HG02798 (cell line): ENCODE measurements around the gene SLC35A4.
"Not testable (repeated sequence)": the region's sequence is repeated elsewhere in the genome, so short reads cannot be mapped to it uniquely, and the experiment has no call there.

ENCODE experiments used
- ATAC-seq: cut with Tn5 transposase; IDR thresholded peaks from one replicate; pipeline ENCODE4 v1.9.1; 2021; ENCODE audit warnings: mild to moderate bottlenecking; ENCODE audit not compliant: unreplicated experiment, poor library complexity

Gene SLC35A4

DNA sequence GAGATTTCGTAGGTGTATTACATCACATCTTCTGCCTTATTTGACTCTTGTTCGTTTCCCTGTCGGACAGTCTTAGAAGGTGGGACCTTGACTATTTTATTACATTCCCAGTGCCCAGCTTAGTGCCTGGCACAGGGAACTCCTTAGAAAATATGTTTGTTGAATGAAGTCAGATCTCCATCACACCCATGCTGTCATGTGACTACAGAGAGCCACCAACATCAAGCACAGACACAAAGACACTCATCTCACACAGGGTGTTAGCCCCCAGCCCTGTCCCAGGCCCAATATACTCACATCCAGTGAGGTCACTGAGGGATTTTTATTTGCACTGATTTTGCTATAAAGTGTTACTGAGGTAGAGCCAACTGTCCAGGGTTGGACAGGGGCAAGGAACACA lies 6.7 kb upstream of the SLC35A4 start:
- no peak for ATAC-seq

DNA sequence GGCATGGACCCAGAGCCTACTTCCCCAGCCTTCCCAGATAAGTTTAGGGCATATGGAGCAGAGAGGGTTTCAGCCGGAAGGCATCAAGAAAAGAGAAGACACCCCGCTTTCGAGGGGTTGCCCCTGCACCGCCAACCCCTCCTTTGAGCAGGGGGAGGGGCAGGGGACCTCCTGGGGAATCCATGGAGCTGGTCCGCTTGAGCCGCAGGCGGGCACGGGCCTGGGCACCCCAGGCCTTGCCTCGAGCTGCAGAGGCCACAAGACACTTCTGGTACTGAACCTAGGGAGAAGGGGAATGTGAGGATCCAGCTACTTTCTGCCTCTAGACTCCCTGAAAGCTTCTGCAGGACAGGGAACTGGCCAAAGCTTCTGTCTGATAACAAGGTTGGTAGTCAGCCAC lies 6.1 kb upstream of the SLC35A4 start:
- no peak for ATAC-seq

DNA sequence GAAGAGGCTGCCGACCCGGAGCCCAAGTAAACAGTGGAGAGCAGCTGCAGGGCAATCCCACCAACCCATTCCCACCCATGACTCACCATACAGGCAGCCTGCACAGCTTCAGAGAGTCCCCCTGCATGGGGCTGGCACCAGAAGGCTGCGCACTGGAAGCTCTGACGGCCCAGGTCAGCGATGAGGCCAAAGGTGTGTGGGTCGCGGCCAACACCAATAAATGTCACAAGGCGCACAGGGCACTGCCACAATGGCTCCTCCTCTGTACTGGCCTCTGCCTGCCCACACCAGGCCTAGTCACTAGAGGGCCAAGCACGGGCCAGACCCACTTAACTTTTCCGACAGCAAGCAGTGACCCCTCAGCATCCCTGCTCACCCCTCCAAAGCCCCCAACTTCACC lies 4.4 kb upstream of the SLC35A4 start:
- no peak for ATAC-seq

DNA sequence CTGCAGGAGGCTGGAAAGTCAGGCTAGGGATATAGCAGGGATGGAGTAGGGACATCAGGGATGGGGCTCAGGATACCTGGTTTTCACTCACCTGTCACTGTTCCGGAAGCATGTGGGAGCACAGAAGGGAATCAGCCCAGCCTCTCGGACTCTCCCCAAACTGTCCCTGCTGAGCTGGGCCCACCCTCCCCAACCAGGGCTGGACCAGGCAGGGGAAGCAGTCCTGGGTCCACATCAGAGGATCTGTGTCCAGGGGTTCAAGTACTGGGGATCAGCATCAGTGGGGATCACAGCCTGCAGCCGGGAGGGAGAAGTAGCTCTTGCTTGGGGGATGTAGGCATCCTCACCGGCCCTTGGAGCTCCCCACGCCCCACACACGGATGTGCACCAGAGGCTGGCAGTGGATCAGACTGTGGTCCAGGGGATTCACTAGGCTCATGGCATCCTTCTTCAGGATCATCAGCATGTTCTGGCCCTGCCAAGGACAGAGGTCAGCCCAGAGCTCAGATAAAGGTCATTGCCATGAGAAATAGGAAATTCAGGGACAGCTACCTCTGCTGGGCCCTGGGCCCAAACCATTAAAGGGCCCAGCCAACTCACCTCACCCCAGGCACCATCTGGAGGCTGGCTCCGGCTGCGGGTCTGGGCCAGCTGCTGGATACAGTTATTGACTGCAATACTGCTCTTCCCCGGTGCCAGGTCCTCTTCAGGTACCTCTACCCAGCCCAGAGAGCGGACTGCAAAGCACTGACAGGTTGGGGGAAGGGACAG lies 2.7 kb upstream of the SLC35A4 start:
- no peak for ATAC-seq

DNA sequence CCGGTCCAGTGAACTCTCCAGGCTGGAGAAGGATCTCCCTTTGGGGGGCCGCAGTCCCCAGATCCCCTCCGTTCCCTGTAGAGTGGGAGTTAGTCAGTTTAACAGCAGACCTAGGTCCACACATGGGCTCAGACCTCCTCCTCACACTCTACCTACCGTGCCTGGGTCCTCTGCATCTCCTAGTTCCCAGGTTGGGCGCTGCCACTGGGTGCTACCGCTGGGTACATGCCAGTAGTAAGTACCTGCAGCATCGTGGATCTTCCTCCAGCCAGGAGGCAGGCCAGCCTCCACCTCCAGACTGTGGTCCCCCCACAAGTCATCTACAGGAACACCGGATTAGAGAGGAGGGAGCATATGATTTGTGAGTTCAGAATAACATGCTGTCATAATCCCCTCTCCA lies 1.0 kb upstream of the SLC35A4 start:
- ATAC-seq: no peak

DNA sequence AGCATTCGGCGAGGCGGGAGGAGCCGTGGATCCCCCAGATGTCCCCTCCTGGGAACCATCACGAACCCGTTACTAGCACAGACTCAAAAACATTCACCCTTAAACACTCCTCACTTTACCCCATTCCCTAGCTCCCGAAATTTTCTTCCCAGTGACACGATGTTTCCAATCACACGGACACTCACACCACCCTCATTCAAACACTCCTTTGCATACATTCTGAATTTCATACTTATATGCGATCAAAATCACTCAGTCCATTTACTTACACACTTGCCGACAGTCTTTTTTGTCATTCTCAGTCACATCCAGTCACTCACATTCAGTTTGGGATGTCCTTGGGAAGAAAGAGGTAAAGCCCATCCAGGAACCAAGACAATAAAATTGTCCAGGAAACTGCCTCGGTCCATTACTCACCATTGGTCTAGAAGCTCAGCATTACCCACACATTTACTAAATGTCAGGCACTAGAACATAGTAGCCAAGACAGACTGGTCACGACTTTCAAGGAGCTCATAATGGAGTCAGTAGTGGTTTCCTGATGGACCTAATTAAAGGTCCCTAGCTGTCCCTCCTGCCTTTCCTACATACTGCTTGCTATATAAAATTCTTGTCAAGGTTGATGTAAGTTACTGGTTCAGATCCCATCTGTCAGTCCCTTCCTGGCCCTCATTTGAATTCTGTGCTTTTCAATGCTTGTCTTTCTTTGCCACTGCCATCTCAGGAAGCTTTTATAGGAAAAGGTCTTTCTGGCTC lies 574 bp downstream of the SLC35A4 start:
- no peak for ATAC-seq

DNA sequence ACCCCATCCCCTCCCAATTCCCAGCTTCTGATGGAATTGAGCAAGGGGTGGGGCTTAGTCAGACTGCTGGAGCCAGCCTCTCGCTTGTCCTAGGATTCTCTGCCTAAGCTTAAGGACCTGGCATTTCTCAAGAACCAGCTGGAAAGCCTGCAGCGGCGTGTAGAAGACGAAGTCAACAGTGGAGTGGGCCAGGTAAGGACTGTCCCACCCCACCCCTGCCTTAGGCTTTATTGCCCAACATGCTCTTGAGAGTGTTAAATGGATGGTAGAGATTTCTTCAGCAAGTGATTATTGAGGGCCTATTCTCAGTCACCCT lies 1.1 kb downstream of the SLC35A4 start:
- ATAC-seq: no peak

DNA sequence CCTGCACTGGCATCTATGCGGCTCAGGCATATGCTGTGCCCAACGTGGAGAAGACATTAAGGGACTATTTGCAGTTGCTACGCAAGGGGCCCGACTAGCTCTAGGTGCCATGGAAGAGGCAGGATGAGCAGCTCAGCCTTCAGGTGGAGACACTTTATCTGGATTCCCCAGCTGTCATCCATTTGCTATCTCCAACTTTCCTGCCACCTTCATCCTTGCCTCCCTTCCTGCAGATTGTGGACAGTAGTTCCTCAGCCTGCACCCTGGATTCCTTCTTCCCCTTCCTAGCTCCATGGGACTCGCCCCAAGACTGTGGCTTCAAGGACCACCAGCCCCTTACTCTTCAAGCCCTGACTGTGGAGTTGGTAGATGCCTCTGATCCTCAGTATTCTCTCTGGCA lies 2.0 kb downstream of the SLC35A4 start:
- no peak for ATAC-seq

DNA sequence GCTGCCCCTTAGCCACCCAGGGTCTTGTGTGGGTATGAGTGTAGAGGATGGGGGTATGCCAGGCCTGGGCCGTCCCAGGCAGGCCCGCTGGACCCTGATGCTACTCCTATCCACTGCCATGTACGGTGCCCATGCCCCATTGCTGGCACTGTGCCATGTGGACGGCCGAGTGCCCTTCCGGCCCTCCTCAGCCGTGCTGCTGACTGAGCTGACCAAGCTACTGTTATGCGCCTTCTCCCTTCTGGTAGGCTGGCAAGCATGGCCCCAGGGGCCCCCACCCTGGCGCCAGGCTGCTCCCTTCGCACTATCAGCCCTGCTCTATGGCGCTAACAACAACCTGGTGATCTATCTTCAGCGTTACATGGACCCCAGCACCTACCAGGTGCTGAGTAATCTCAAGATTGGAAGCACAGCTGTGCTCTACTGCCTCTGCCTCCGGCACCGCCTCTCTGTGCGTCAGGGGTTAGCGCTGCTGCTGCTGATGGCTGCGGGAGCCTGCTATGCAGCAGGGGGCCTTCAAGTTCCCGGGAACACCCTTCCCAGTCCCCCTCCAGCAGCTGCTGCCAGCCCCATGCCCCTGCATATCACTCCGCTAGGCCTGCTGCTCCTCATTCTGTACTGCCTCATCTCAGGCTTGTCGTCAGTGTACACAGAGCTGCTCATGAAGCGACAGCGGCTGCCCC lies 2.6 kb downstream of the SLC35A4 start:
- ATAC-seq: no peak

DNA sequence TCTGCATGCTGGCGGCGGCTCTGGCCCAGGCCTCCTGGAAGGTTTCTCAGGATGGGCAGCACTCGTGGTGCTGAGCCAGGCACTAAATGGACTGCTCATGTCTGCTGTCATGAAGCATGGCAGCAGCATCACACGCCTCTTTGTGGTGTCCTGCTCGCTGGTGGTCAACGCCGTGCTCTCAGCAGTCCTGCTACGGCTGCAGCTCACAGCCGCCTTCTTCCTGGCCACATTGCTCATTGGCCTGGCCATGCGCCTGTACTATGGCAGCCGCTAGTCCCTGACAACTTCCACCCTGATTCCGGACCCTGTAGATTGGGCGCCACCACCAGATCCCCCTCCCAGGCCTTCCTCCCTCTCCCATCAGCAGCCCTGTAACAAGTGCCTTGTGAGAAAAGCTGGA lies 3.2 kb downstream of the SLC35A4 start:
- ATAC-seq: no peak

DNA sequence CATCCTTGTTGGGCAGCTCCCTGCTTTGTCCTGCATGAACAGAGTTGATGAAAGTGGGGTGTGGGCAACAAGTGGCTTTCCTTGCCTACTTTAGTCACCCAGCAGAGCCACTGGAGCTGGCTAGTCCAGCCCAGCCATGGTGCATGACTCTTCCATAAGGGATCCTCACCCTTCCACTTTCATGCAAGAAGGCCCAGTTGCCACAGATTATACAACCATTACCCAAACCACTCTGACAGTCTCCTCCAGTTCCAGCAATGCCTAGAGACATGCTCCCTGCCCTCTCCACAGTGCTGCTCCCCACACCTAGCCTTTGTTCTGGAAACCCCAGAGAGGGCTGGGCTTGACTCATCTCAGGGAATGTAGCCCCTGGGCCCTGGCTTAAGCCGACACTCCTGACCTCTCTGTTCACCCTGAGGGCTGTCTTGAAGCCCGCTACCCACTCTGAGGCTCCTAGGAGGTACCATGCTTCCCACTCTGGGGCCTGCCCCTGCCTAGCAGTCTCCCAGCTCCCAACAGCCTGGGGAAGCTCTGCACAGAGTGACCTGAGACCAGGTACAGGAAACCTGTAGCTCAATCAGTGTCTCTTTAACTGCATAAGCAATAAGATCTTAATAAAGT lies 3.9 kb downstream of the SLC35A4 start:
- no peak for ATAC-seq

DNA sequence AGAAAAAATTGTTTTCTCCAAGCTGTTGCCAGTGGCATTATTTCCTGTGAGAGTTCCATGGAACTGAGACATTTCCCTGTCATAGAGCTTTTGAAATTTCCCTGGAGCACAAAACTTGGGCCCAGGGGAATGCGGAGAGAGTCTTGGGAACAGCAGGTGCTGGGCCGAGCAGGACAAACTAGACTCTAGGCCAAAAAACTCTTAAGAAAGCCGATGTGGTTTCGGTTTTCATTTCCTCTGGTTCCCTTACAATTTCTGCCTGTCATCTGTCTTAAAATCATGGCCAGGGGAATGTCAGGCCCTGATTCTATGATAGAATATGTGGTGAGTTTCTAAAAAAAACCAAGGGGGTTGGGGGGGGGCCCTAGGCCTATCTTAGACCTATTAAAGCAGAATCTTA lies 4.6 kb downstream of the SLC35A4 start:
- no peak for ATAC-seq

DNA sequence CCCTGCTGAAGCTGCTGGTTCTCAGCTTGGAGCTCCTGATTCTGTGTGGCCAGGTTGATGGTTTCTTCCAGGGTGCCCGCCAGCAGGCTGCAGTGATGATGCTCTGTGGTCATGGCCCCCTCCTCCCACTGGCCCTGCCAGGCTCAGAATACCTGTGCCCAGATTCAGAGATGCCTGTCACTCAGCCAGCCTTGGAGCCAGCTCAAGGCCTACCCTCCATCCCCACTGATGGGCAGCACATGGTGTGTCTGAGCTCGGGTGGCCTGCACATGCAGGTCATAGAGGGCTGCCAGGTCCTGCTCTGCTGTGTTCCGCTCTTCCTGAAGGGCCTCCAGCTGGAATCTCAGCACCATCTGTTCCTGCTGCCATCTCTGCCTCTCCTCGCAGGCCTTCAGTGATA lies 5.4 kb downstream of the SLC35A4 start:
- ATAC-seq: no peak

DNA sequence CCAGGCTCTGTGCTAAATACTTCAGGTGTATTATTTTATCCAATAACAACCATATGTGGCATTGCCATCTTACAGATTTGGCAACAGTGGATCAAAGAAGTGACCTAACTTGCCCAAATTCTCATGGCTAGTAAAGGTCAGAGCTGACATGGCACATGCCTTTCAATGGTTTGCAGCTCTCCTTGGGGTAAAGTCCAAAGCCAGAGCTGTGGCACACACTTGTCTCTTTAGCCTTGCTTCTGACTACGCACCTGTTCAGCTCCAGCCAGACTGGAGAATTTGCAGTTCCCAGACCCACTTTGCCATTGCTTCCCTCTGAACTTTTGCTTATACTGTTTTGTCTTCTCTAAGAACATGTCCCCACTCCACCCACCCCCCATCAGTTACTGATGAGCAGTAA lies 5.9 kb downstream of the SLC35A4 start:
- no peak for ATAC-seq

DNA sequence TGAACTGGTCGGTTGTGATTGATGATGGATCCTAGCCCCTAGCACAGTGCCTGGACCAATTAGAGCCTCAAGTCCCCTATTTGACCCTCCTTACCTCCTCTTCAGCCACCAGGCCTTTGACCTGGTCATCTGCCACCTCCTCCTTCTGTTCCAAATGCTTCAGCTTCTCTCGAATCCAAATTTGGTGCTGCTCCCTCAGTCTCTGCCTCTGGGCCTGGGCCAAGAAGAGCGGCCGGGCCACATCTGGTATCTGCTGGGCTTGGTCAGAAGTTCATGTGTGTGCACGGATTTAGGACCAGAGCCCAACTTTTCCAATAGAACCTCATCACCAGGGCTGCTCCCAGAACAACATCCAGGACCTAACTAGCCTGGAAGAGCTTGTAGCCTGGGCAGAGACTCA lies 6.5 kb downstream of the SLC35A4 start:
- ATAC-seq: no peak

DNA sequence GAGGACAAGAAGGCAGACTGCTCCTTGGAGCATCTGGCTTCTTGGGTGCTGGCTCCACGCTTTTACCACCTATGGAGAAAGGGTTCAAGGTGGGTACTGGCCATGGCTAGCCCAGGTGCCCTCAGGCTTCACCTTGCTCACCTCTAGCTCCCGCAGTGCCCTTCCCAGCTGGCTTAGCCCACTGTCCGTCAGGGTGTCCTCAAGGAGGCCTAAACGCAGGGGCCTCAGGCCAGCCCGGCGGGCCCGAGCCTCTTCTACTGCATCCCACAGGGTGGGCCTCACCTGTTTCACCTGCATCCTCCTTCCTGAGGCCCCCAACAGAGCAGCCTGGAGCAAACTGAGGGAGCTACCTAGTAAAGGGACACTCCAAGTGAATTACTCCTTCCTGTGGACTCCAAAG lies 9.1 kb downstream of the SLC35A4 start:
- no peak for ATAC-seq

DNA sequence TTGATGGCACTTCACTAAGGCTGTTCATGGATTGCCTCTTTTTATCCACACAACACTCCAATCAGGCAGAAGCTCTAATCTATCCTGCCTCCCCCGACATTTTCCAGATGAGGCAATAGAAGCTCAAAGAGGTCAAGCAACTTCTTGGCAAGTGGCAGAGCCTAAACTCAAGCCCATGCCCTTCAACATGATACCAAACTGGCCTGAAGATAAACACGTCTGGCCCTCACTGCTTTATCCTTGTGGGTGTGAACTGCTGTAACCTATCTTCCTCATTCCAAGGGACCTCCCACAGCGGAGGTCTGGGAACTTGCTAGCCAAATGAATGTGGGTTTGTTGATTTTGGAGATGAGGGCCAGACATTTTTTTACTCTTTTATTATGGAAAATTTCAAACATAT lies 9.5 kb downstream of the SLC35A4 start:
- no peak for ATAC-seq

DNA sequence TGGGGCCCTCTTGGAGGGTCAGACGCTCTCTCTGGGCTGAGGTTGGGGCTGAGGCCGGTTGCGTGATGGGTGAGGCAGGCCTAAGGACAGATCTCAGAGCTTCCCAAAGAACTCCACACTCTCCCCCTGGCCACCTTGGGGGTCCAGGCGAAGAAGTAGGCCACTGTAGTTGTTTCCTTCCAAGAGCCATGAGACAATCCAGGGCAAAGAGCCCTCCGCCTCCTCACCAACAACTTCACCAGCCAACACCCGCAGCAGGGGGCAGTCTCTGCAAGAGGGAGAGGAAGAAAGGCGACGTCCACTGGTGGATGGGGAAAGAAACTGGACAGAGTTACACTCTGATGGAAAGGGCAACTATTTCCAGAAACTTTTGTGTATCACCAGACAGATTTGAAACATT lies 10.7 kb downstream of the SLC35A4 start:
- no peak for ATAC-seq

DNA sequence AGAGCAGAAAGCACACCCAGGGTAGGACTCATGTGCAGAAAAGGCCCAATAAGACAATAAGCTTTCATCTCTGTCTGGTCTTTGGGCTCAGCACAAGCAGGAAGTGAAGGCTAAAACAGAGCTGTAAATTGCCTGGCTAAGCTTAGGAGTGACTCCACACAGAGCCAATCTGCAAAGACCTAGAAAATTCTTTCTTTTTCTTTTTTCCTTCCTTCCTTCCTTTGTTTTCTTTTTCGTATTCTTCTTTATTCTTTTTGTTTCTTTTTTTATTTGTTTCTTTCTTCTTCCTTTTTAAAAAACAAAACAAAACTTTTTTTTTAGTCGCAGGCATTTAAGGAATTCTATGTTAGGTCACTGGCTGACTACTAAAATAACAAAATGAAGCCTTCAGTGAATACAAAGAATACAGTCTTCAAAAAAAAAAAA lies 12.2 kb downstream of the SLC35A4 start:
- ATAC-seq: no peak

DNA sequence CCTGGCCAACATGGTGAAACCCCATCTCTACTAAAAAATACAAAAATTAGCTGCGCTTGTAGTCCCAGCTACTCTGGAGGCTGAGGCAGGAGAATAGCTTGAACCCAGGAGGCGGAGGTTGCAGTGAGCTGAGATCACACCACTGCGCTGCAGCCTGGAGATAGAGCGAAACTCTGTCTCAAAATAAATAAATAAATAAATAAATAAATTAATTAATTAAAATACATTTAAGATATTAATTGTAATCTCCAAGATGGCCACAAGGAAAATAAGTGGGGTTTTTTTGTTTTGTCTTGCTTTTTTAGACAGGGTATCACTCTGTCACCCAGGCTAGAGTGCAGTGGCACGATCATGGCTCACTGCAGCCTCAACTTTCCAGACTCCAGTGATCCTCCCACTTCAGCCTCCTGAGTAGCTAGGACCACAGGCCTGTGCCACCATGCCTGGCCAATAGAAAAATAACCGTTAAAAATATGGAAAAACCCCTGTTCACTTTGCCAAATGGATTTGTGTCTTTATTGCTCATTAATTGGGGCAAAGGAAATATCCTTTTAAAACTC lies 14.6 kb downstream of the SLC35A4 start:
- ATAC-seq: not testable (repeated sequence)

DNA sequence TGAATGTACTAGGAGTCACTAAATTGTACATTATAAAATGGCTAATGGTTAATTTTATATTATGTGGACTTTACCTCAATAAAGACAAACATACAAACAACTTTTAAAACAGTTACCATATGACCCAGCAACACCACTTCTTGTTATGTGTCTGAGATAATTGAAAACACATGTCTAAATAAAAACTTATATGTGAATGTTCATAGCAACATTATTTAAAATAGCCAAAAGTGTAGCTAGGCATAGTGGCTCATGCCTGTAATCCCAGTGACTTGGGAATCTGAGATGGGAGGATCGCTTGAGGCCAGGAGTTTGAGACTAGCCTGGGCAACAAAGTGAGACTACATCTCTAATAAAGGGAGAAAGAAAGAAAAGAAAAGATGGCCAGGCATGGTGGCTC lies 22.9 kb downstream of the SLC35A4 start:
- no peak for ATAC-seq
